ENCODE measurements around the gene PRR19. TPM values are rescaled to one million over a fixed set of nuclear protein-coding genes. Genes with fewer than 3 reads are reported as not detected.
"Not testable (repeated sequence)": the region's sequence is repeated elsewhere in the genome, so short reads cannot be mapped to it uniquely, and the experiment has no call there.

Gene PRR19, protein sequence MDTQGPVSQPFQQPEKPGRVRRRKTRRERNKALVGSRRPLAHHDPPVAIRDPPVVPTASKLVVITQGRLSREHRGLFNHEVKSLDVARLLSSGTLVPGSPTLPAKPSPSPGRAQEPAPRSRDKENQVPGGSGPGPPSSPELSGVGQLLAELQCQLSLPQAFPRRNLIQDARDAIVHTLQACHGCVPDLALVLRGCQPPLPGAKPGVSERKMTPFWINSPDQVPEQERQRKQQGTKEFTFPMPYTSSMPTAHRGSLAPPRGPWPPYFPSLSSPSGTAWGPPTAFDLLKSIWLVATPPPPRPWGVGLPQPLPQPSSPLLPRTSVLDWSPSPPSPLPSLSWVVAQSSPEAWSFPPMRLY
- polyA plus RNA-seq (ENCODE audit: insufficient read length in 3 of 3) = 1 to 10 TPM; 1.9 to 2.9 (median 2.2) TPM
- long read RNA-seq, donor 1, partial matches to known transcripts = 0 of 1 reads
- long read RNA-seq, donor 1, other reads (novel, unspliced or antisense) = 0 of 1 reads
- long read RNA-seq, donor 2, partial matches to known transcripts = 0 of 1 reads
- long read RNA-seq, donor 2, other reads (novel, unspliced or antisense) = 0 of 1 reads
- long read RNA-seq, donor 3, partial matches to known transcripts = 0 of 1 reads
- long read RNA-seq, donor 3, other reads (novel, unspliced or antisense) = 0 of 1 reads
- long read RNA-seq, donor 4, partial matches to known transcripts = 33 of 187 reads
- long read RNA-seq, donor 4, other reads (novel, unspliced or antisense) = 153 of 187 reads
- long read RNA-seq, donor 5, partial matches to known transcripts = 0 of 1 reads
- long read RNA-seq, donor 5, other reads (novel, unspliced or antisense) = 0 of 1 reads
- long read RNA-seq, donor 6 = 0 reads
- long read RNA-seq, donor 7, partial matches to known transcripts = 125 of 162 reads
- long read RNA-seq, donor 7, other reads (novel, unspliced or antisense) = 32 of 162 reads
- long read RNA-seq, donor 8 = 0 reads
- long read RNA-seq, donor 9 = 0 reads
- long read RNA-seq, donor 10, partial matches to known transcripts = 0 of 1 reads
- long read RNA-seq, donor 10, other reads (novel, unspliced or antisense) = 0 of 1 reads
- long read RNA-seq, donor 11, partial matches to known transcripts = 0 of 2 reads
- long read RNA-seq, donor 11, other reads (novel, unspliced or antisense) = 0 of 2 reads
- long read RNA-seq, donor 12 = 0 reads
- long read RNA-seq, donor 13 = 0 reads
- long read RNA-seq, donor 14 = 0 reads
- long read RNA-seq, donor 15, partial matches to known transcripts = 52 of 238 reads
- long read RNA-seq, donor 15, other reads (novel, unspliced or antisense) = 185 of 238 reads
- long read RNA-seq, donor 16, partial matches to known transcripts = 42 of 175 reads
- long read RNA-seq, donor 16, other reads (novel, unspliced or antisense) = 130 of 175 reads

GRCh38 chr19:42301646-42302203 is at the start of gene PRR19:
TSS of gene PRR19 (plus strand) at chr19:42302132. CDS start at chr19:42309585, 7,453 bp downstream.
- no peak for DNase-seq

- DNase-seq = no peak
These were observed 49.3 kb upstream of the PRR19 start for GRCh38 chr19:42252365-42253244.

GRCh38 chr19:42253245-42254088 is 48.5 kb upstream of the PRR19 start:
- no peak for DNase-seq

- DNase-seq = peak; percentile 88
These were observed 47.7 kb upstream of the PRR19 start for GRCh38 chr19:42254089-42254849.

GRCh38 chr19:42254850-42255765 is 46.8 kb upstream of the PRR19 start, which contains the start of gene ERF:
TSS of gene ERF (minus strand) at chr19:42255128. CDS start at chr19:42254999, 129 bp downstream.
- DNase-seq = peak; percentile 95

GRCh38 chr19:42255766-42256745 is 45.9 kb upstream of the PRR19 start:
- peak; percentile 63 for DNase-seq

- DNase-seq = not testable (repeated sequence)
These were observed 44.1 kb upstream of the PRR19 start for GRCh38 chr19:42257842-42258241.

- no peak for DNase-seq
These were observed 40.2 kb upstream of the PRR19 start for GRCh38 chr19:42261763-42262162.

DNA sequence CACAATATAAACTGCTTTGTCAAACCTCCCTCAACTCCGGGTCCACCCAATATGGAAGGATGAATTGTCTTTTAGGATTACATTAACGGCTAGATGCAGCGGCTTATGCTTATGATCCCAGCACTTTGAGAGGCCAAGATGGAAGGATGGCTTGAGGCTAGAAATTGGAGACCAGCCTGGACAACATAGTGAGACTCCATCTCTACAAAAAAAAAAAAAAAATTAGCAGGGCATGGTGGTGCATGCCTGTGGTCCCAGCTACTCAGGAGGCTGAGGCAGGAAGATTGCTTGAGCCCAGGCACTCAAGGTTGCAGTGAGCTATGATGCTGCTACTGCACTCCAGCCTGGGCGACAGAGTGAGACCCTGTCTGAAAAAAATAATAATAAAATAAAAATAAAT is 35.8 kb upstream of the PRR19 start:
- DNase-seq = not testable (repeated sequence)

GRCh38 chr19:42266928-42267603 is 34.9 kb upstream of the PRR19 start:
- not testable (repeated sequence) for DNase-seq

DNA sequence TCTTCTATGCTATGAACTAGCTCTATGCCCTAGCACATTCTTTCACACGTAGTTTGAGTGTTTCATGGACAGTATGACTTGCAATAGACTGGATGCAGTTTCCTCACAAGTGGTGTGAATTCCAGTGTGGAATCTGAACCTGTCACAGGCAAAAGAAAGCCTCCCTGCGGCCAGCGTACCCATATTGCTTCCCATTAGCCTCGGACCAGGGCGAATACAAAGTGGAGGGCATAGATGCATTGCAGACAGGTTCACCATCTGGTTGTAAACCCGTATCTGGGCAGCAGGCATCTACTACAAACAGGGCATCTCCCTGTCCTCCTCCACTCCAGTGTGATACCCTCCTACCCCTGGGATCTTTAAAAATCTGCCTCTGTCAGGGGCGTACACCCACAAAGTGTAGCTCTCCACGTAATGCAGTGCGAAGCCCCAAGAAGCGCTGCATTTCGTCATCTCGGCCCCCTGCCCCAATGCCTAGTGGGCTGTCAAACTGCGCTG is 34.2 kb upstream of the PRR19 start:
- DNase-seq = no peak

DNA sequence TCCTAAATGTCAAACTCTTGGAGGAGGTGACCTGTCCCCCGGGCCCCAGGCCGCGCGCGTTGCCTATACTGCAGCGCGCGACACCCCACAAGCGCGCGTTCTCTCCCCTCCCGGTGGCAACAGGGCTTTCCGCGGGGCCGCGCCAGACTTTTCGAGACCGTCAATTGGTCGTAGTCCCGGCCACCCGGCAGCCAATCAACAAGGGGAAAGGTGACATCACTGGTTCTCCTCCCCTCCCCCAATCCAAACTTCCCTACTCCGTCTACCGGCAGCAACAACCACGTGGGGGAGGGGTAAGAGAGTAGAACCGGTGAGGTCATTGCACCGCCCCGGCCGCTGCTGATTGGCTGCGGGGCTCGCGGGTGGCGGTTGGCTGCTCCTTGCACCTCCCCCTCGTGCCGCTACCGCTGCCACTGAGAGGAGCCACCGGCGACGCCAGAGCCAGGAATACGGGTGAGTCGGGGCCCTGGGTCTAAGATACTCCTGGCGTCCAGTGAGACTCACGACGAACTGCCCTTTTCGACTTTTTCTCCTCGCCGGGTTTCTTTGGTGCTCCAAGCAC is 33.7 kb upstream of the PRR19 start:
- peak; percentile 100 for DNase-seq

GRCh38 chr19:42268704-42269477 is 33.0 kb upstream of the PRR19 start, which contains the start of gene CIC:
TSS of gene CIC (plus strand) at chr19:42269252. CDS start at chr19:42271784, 2,532 bp downstream.
- DNase-seq = peak; percentile 100
